ENCODE data around the gene NKD2.

DNA sequence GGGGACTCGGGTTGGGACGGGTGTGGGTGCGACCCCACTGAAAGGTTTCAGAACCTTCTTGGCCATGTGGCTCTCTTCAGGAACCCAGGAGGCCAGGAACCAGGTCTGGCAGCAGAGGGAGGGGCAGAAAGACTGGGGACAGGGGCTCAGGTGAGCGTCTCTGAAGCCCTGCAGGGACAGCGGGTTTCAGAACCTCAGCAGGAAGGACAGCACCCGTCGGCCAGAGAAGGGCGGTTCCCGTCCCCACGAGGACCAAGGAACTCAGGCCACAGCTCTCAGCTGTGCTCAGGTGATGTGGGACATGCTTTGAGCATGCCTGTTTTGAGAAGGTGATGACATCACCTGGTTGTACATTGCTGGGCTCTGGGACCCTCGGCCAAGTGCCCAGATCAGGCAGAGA, 77.5 kb downstream of the NKD2 start:
- TF ChIP-seq POLR2AphosphoS5 (IDR thresholded peaks at IDR 0.05; ENCODE audit: low read depth) (no peak), EZH2 (IDR thresholded peaks at IDR 0.05; ENCODE audit: low read depth, unreplicated experiment) (no peak), EZH2phosphoT487 (IDR thresholded peaks at IDR 0.05; ENCODE audit: unreplicated experiment) (no peak)
- TF ChIP-seq, protein P1, sequence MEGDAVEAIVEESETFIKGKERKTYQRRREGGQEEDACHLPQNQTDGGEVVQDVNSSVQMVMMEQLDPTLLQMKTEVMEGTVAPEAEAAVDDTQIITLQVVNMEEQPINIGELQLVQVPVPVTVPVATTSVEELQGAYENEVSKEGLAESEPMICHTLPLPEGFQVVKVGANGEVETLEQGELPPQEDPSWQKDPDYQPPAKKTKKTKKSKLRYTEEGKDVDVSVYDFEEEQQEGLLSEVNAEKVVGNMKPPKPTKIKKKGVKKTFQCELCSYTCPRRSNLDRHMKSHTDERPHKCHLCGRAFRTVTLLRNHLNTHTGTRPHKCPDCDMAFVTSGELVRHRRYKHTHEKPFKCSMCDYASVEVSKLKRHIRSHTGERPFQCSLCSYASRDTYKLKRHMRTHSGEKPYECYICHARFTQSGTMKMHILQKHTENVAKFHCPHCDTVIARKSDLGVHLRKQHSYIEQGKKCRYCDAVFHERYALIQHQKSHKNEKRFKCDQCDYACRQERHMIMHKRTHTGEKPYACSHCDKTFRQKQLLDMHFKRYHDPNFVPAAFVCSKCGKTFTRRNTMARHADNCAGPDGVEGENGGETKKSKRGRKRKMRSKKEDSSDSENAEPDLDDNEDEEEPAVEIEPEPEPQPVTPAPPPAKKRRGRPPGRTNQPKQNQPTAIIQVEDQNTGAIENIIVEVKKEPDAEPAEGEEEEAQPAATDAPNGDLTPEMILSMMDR (conservative IDR thresholded peaks at IDR 0.05; ENCODE audit: low read depth in 2 of 2): no peak
- TF ChIP-seq, protein P2, sequence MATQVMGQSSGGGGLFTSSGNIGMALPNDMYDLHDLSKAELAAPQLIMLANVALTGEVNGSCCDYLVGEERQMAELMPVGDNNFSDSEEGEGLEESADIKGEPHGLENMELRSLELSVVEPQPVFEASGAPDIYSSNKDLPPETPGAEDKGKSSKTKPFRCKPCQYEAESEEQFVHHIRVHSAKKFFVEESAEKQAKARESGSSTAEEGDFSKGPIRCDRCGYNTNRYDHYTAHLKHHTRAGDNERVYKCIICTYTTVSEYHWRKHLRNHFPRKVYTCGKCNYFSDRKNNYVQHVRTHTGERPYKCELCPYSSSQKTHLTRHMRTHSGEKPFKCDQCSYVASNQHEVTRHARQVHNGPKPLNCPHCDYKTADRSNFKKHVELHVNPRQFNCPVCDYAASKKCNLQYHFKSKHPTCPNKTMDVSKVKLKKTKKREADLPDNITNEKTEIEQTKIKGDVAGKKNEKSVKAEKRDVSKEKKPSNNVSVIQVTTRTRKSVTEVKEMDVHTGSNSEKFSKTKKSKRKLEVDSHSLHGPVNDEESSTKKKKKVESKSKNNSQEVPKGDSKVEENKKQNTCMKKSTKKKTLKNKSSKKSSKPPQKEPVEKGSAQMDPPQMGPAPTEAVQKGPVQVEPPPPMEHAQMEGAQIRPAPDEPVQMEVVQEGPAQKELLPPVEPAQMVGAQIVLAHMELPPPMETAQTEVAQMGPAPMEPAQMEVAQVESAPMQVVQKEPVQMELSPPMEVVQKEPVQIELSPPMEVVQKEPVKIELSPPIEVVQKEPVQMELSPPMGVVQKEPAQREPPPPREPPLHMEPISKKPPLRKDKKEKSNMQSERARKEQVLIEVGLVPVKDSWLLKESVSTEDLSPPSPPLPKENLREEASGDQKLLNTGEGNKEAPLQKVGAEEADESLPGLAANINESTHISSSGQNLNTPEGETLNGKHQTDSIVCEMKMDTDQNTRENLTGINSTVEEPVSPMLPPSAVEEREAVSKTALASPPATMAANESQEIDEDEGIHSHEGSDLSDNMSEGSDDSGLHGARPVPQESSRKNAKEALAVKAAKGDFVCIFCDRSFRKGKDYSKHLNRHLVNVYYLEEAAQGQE (IDR thresholded peaks at IDR 0.05; ENCODE audit: unreplicated experiment): peak; percentile 62

All from GM23338 (cell line).